H9 (cell line): ENCODE data around the gene PDE7B. TPM values are rescaled to one million over a fixed set of nuclear protein-coding genes. Genes with fewer than 3 reads are reported as not detected.

ENCODE experiments used
- DNase-seq: peaks from one replicate; pipeline ENCODE4 v3.0.0-alpha.2; 2017
- H2AFZ ChIP-seq: one replicate; pipeline ENCODE4 v1.6.1; 2013; ENCODE audit warnings: mild to moderate bottlenecking, low read length, control low read depth, moderate library complexity
- H2AK5ac ChIP-seq: 2 replicates; pipeline ENCODE4 v1.6.1; 2013; ENCODE audit warnings: low read length, control low read depth, mixed read lengths; ENCODE audit not compliant: insufficient read length
- H2BK120ac ChIP-seq: one replicate; pipeline ENCODE4 v1.6.1; 2013; ENCODE audit warnings: low read depth, mild to moderate bottlenecking, low read length, control low read depth, inconsistent platforms; ENCODE audit not compliant: poor library complexity, severe bottlenecking
- H2BK12ac ChIP-seq: 2 replicates; pipeline ENCODE4 v1.6.1; 2013; ENCODE audit warnings: low read length, control low read depth, mixed read lengths, low read depth; ENCODE audit not compliant: insufficient read length
- H2BK15ac ChIP-seq: 2 replicates; pipeline ENCODE4 v1.6.1; 2013; ENCODE audit warnings: low read depth, low read length, control low read depth
- H2BK20ac ChIP-seq: one replicate; pipeline ENCODE4 v1.6.1; 2013; ENCODE audit warnings: low read depth, mild to moderate bottlenecking, low read length, control low read depth, inconsistent platforms; ENCODE audit not compliant: poor library complexity, severe bottlenecking
- H2BK5ac ChIP-seq: 2 replicates; pipeline ENCODE4 v1.6.1; 2013; ENCODE audit warnings: low read length, control low read depth, mixed read lengths; ENCODE audit not compliant: insufficient read length
- H3K14ac ChIP-seq: 2 replicates; pipeline ENCODE4 v1.6.1; 2013; ENCODE audit warnings: low read length, control low read depth; ENCODE audit not compliant: insufficient read depth
- H3K18ac ChIP-seq: 2 replicates; pipeline ENCODE4 v1.6.1; 2013; ENCODE audit warnings: low read depth, mild to moderate bottlenecking, mixed read lengths, low read length, control low read depth; ENCODE audit not compliant: insufficient read length
- H3K23ac ChIP-seq: 2 replicates; pipeline ENCODE4 v1.6.1; 2013; ENCODE audit warnings: low read length, control low read depth, mixed read lengths, low read depth; ENCODE audit not compliant: insufficient read length
- H3K23me2 ChIP-seq: 2 replicates; pipeline ENCODE4 v1.6.1; 2013; ENCODE audit warnings: low read depth, mild to moderate bottlenecking, mixed read lengths, low read length, control low read depth; ENCODE audit not compliant: insufficient read length, poor library complexity, severe bottlenecking
- H3K27ac ChIP-seq: 2 replicates; pipeline ENCODE4 v1.5.1; 2013; ENCODE audit warnings: low read length, control low read depth, mixed read lengths, low read depth; ENCODE audit not compliant: insufficient read length
- H3K27me3 ChIP-seq: 2 replicates; pipeline ENCODE4 v1.6.1; 2013; ENCODE audit warnings: low read length, control low read depth, inconsistent platforms; ENCODE audit not compliant: insufficient read depth
- H3K4ac ChIP-seq: 2 replicates; pipeline ENCODE4 v1.6.1; 2013; ENCODE audit warnings: low read depth, mild to moderate bottlenecking, control low read depth, inconsistent platforms, low read length, moderate library complexity
- H3K4me1 ChIP-seq: 2 replicates; pipeline ENCODE4 v1.6.1; 2013; ENCODE audit warnings: low read length, control low read depth, inconsistent platforms; ENCODE audit not compliant: insufficient read depth
- H3K4me2 ChIP-seq: 2 replicates; pipeline ENCODE4 v1.6.1; 2013; ENCODE audit warnings: low read length, control low read depth, mixed read lengths; ENCODE audit not compliant: insufficient read length, insufficient read depth
- H3K56ac ChIP-seq: 2 replicates; pipeline ENCODE4 v1.6.1; 2013; ENCODE audit warnings: low read depth, mild to moderate bottlenecking, mixed read lengths, low read length, control low read depth; ENCODE audit not compliant: insufficient read length
- H3K79me1 ChIP-seq: 2 replicates; pipeline ENCODE4 v1.6.1; 2013; ENCODE audit warnings: low read depth, mild to moderate bottlenecking, moderate library complexity, low read length, control low read depth, inconsistent platforms; ENCODE audit not compliant: insufficient read depth, poor library complexity, severe bottlenecking
- H3K79me2 ChIP-seq: 2 replicates; pipeline ENCODE4 v1.6.1; 2013; ENCODE audit warnings: low read length, control low read depth, inconsistent platforms; ENCODE audit not compliant: insufficient read depth
- H3K9ac ChIP-seq: 2 replicates; pipeline ENCODE4 v1.6.1; 2013; ENCODE audit warnings: low read length, control low read depth, mixed read lengths; ENCODE audit not compliant: insufficient read length; ENCODE audit errors: extremely low read depth
- H3K9me3 ChIP-seq: one replicate; pipeline ENCODE4 v1.6.1; 2013; ENCODE audit warnings: low read depth, low read length, inconsistent platforms; ENCODE audit not compliant: control insufficient read depth
- H3T11ph ChIP-seq: one replicate; pipeline ENCODE4 v1.6.1; 2013; ENCODE audit warnings: mild to moderate bottlenecking, low read length, control low read depth, inconsistent platforms
- H4K20me1 ChIP-seq: one replicate; pipeline ENCODE4 v1.6.1; 2013; ENCODE audit not compliant: control insufficient read depth, insufficient read length, insufficient read depth
- H4K5ac ChIP-seq: 2 replicates; pipeline ENCODE4 v1.6.1; 2013; ENCODE audit warnings: low read depth, mild to moderate bottlenecking, mixed read lengths, low read length, control low read depth; ENCODE audit not compliant: insufficient read length
- H4K8ac ChIP-seq: replicated peaks from 2 replicates; pipeline ENCODE4 v1.6.1; 2013; ENCODE audit warnings: low read length, control low read depth, mixed read lengths, low read depth; ENCODE audit not compliant: insufficient read length
- H4K91ac ChIP-seq: 2 replicates; pipeline ENCODE4 v1.6.1; 2013; ENCODE audit warnings: low read depth, mild to moderate bottlenecking, moderate library complexity, mixed read lengths, low read length, control low read depth; ENCODE audit not compliant: insufficient read length
- H3K27ac Mint-ChIP-seq, 3 experiments: 2 replicates in 2 of 3; 3 replicates in 1 of 3; pipeline ENCODE4 v1.8.0; 2020 to 2021; ENCODE audit warnings: mixed read lengths in 3 of 3, mild to moderate bottlenecking in 1 of 3, moderate library complexity in 1 of 3
- H3K27me3 Mint-ChIP-seq: 2 replicates; pipeline ENCODE4 v1.8.0; 2021; ENCODE audit warnings: low read depth, mild to moderate bottlenecking, moderate library complexity, mixed read lengths
- H3K36me3 Mint-ChIP-seq, 3 experiments: 2 replicates in 2 of 3; 3 replicates in 1 of 3; pipeline ENCODE4 v1.8.0; 2020 to 2021; ENCODE audit warnings: low read depth in 3 of 3, mixed read lengths in 3 of 3; ENCODE audit not compliant: insufficient read depth in 1 of 3
- H3K4me1 Mint-ChIP-seq, 2 experiments: 2 replicates each; pipeline ENCODE4 v1.8.0; 2020; ENCODE audit warnings: mixed read lengths in 2 of 2
- H3K4me3 Mint-ChIP-seq, 2 experiments: 2 replicates in 1 of 2; 3 replicates in 1 of 2; pipeline ENCODE4 v1.8.0; 2020 to 2021; ENCODE audit warnings: mild to moderate bottlenecking in 2 of 2, mixed read lengths in 2 of 2, moderate library complexity in 1 of 2
- H3K9me3 Mint-ChIP-seq, 2 experiments: 2 replicates in 1 of 2; 3 replicates in 1 of 2; pipeline ENCODE4 v1.8.0; 2020; ENCODE audit warnings: mild to moderate bottlenecking in 2 of 2, mixed read lengths in 2 of 2, moderate library complexity in 1 of 2
- CTCF ChIP-seq: fragments of 200-600 bp; sonication (generic); conservative IDR thresholded peaks from 3 replicates; pipeline ENCODE4 v1.8.0; 2021; ENCODE audit warnings: antibody characterized with exemption, mild to moderate bottlenecking
- WGBS: extraction: QIAGEN DNeasy Blood & Tissue Kit; methylation state at CpG from one replicate; pipeline ENCODE4 v1.1.7; 2013; ENCODE audit warnings: missing lambda C conversion rate, low lambda C conversion rate, mixed read lengths; ENCODE audit not compliant: insufficient read length; ENCODE audit errors: extremely low coverage; 5-methylcytosine and 5-hydroxymethylcytosine counted together
- total RNA-seq: library from RNA; stranded (reverse); gene quantifications from 2 replicates; pipeline ENCODE4 v1.2.1, GENCODE V29; 2021

Gene PDE7B
- total RNA-seq, 1 experiment from 2014 or later: not detected

- Mint-ChIP-seq H3K4me1 (no peaks in the 10 kb centered on the region), H3K9me3 (no peaks in the 10 kb centered on the region), H3K4me3 (no peak overlapping the region), H3K27ac (no peak overlapping the region), H3K36me3 (no peaks in the 10 kb centered on the region), H3K27me3 (no peaks in the 10 kb centered on the region)
- no peaks in the 10 kb centered on the region for H3K79me1 ChIP-seq
- H4K91ac ChIP-seq: no peak overlapping the region
- H3K9ac ChIP-seq: no peak overlapping the region
- H2BK20ac ChIP-seq: no peak overlapping the region
- H3K4me1 ChIP-seq: no peaks in the 10 kb centered on the region
- TF ChIP-seq CTCF: no peak
- H3K56ac ChIP-seq: no peak overlapping the region
- H3K9me3 ChIP-seq: no peaks in the 10 kb centered on the region
- no peak overlapping the region for H2BK5ac ChIP-seq
- H3K14ac ChIP-seq: no peak overlapping the region
- H4K8ac ChIP-seq: no peak overlapping the region
- no peak for DNase-seq
- H3K4me2 ChIP-seq: no peak overlapping the region
- H2AFZ ChIP-seq: no peak overlapping the region
- H3K27me3 ChIP-seq: no peaks in the 10 kb centered on the region
- no peak overlapping the region for H2BK15ac ChIP-seq
- H3K23me2 ChIP-seq: no peaks in the 10 kb centered on the region
- H3K23ac ChIP-seq: no peak overlapping the region
- no peak overlapping the region for H3K27ac ChIP-seq
- no CpG with 5 or more reads among the region's 6 CpGs for WGBS
- H3K4ac ChIP-seq: no peak overlapping the region
- no peaks in the 10 kb centered on the region for H4K20me1 ChIP-seq
- no peaks in the 10 kb centered on the region for H3K79me2 ChIP-seq
- no peak overlapping the region for H2AK5ac ChIP-seq
- no peak overlapping the region for H3T11ph ChIP-seq
- no peak overlapping the region for H3K18ac ChIP-seq
- H4K5ac ChIP-seq: no peak overlapping the region
- H2BK120ac ChIP-seq: no peak overlapping the region
- no peak overlapping the region for H2BK12ac ChIP-seq
These were observed 92.6 kb downstream of the PDE7B start for GRCh38 chr6:135944120-135944519.
